Transverse colon (tissue), 3 donors: Measurements from ENCODE around the gene PAQR7.

Experiments
- POLR2A ChIP-seq: fragments of 450-650 bp; IDR thresholded peaks from one replicate; pipeline ENCODE4 v1.6.1; 2016; ENCODE audit warnings: antibody characterized with exemption, mild to moderate bottlenecking, moderate library complexity
- TF ChIP-seq, protein P1 (sequence below), 5 experiments: fragments of 200-600 bp in 3 of 5; fragments of 450-650 bp in 2 of 5; sonication (generic) in 3 of 5; IDR thresholded peaks; 1 replicate in 2 of 5; 2 replicates in 3 of 5; pipeline ENCODE4 v1.5.1; 2016 to 2017; ENCODE audit warnings: antibody characterized with exemption in 5 of 5, inconsistent platforms in 3 of 5, mild to moderate bottlenecking in 2 of 5, moderate library complexity in 1 of 5

DNA sequence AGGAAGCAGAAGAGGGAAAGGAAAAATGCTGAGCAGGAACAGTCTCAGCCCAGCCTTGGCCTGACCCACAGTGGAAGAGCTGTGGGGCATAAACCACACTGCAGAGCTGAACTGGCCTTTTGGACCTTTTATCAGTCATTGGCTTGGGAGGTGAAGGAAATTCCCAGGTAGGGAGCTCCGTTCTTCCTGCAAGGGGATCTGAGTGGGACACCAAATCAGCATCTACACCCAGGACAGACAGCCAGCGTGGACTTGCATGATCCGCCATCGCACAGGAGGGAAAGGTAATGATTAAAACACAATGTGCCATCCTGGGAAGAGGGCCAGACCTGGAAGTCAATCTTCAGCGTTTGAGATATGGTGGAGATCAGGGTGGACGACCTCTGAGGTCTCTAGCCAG, 56.9 kb downstream of the PAQR7 start:
- TF ChIP-seq, protein P1, sequence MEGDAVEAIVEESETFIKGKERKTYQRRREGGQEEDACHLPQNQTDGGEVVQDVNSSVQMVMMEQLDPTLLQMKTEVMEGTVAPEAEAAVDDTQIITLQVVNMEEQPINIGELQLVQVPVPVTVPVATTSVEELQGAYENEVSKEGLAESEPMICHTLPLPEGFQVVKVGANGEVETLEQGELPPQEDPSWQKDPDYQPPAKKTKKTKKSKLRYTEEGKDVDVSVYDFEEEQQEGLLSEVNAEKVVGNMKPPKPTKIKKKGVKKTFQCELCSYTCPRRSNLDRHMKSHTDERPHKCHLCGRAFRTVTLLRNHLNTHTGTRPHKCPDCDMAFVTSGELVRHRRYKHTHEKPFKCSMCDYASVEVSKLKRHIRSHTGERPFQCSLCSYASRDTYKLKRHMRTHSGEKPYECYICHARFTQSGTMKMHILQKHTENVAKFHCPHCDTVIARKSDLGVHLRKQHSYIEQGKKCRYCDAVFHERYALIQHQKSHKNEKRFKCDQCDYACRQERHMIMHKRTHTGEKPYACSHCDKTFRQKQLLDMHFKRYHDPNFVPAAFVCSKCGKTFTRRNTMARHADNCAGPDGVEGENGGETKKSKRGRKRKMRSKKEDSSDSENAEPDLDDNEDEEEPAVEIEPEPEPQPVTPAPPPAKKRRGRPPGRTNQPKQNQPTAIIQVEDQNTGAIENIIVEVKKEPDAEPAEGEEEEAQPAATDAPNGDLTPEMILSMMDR (IDR thresholded peaks at IDR 0.05), result no peak
- TF ChIP-seq POLR2A, result no peak
